GM04503 (cell line): ENCODE measurements around the gene ARMC6.

Source experiments
- DNase-seq: peaks from one replicate; pipeline ENCODE4 v3.0.0-alpha.2; 2012; ENCODE audit warnings: low read depth

The ARMC6 gene

DNA sequence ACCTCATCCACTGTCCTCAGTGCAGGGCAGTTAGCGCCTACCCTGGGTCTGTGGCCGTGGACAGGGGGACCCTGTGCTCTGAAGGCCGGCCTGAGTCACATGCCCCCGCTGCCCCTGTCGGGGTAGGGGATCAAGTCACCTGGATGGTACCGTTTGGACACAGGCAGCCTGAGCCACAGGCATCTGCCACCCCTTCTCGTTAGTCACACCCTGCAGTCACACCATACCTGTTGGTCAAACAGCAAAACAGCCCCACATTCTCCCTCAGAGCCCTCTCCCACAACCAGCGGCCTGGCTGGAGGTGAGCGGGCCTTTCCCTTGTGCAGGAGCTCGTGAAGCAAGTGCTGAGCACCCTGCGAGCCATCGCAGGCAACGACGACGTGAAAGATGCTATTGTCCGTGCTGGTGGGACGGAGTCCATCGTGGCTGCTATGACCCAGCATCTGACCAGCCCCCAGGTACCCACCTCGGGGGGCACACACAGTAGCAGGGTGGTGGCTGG, 21.6 kb downstream of the ARMC6 start:
- DNase-seq: no peak

DNA sequence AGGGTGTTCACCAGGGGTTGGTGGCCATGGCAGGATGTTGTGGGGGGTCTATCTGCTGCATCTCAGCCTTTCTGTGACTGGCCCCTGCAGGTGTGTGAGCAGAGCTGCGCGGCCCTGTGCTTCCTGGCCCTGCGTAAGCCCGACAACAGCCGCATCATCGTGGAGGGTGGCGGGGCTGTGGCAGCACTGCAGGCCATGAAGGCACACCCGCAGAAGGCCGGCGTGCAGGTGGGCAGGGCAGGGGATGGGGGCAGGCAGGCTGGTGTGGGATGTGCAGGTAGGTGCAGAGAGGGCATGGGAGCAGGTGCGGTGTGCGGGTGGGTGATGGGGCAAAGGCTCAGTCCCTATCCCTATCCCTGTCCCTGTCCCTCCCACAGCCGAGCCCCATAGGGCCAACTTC, 22.3 kb downstream of the ARMC6 start:
- DNase-seq: no peak

DNA sequence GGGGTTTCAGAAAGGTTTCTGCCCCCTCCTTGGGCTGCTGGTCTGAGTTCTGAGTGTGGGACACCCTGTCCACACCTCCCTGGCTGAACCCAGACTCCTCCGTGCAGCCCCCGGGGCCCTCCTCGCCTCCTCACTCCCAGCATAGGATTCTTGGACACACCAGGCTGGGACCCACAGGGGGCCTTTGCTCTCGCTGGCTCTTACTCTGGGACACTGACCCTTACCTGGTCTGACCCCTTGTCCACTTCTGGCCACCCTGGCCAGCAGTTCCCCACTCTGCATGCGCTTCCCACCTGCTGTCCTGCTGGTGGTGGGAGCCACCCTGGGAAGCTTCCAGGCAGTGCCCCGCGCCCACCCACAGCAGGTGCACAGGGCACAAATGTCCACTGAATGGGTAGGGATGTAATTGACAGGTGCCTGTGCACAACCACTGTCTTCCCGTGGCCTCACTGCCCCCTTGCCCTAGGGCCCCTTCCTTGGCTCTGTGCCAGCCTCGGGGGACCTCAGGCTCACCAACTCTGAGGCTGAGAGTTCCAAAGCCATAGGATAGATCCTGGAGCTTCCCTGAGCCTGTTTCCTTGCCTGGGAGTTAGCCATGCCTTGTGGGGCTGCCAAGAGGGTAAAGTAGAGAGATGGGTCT, 23.4 kb downstream of the ARMC6 start:
- DNase-seq: no peak

DNA sequence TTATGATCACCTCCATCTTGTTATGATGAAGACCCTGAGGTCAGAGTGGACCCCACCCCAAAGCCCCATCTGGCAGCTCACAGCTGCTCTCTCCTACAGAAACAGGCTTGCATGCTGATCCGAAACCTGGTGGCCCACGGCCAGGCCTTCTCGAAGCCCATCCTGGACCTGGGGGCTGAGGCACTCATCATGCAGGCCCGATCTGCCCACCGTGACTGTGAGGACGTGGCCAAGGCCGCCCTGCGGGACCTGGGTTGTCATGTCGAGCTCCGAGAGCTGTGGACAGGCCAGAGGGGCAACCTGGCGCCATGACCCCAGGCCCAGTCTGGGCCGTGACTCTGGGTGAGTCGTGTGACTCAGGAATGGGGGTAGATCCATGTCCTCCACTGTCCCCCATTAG, 23.9 kb downstream of the ARMC6 start:
- DNase-seq: no peak

DNA sequence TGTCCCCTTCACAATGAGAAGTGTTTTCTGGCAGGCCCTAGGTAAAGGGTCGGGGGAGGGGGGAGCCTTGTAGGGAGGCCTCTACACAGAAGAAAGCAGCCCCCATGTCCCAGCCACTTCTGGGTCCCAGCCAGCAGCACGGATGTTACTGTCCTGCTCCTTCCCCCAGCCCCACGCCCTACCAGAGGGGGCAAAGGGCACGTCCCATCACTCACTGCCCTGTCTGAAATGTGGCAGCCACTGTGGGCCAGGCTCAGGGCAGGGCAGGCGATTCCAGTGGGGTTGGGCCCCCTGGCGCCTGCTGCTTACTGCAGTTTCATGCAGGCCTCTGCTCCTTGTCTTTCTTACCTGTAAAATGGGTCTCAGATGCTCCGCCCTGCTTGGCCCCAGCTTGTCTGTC, 24.3 kb downstream of the ARMC6 start:
- DNase-seq: no peak

DNA sequence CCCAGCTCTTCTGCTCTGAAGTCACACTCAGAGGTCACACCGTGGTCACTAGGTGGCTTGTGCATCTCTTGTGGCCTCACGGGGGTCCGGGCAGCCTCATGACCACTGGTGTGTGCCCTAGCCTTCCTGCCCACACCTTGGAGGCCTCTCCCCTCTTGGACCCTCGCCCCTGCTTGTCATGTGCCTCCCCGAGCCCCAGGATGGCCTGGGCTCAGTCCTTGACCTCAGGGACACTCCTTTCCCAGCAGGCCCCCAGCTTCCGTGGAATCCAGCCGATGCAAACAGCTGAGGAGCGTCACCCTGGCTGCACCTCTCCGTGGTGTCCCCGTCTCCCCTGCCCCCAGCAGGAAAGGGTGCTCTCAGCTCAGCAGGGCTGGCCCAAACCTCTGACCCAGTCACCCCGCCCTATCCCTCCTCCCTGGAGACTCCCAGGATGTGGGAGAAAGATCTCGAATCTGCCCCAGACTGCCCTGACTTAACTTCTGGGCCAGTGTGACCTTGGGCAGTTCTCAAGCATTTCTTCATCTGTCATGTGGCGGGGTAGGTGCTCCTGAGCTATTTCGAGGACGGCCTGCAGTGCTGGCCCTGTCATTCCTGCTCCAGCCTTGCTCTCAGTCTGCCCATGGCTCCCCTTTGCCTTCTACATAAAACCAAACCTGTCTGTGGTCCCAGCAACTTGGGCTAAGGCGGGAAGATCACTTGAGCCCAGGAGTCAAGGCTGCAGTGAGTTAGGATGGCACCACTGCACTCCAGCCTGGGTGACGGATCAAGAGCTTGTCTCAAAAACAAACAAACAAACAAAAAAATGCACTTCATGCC, 25.8 kb downstream of the ARMC6 start:
- DNase-seq: no peak

DNA sequence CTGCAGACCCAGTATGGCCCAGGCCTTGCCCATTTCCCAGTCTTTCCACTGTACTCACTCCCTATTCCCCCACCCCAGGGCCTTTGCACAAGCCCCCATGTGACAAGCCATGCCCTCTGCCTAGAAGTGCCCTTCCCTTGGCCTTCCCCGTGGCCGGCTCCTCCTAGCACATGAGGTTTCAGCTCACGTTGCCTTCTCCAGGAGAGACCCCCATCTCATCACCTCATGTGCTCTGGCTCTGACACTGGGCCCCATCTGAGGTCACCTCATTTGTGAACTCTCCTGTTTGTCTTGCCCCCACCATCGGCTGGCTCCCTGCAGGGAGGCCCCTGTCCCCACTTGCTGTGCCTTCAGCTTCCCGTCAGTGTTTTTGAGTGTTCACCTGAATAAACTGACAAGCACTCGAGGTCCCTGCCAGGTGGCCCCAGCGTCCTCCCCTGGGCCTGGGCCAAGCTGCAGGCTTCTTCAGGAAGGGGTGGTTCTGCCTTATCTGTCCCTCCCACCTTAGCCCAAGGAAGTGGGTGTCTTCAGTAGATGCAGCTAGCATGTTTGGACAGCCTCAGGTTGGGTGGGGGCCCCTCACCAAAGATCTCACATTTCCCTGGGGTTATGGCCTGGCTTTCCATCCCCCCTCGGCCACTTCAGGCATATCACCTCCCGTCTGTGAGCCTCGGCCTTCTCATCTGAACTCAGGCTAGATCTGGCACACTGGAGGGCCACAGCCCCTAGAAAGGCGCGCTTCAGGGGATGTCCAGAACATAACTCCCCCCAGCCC, 26.6 kb downstream of the ARMC6 start:
- no peak for DNase-seq

DNA sequence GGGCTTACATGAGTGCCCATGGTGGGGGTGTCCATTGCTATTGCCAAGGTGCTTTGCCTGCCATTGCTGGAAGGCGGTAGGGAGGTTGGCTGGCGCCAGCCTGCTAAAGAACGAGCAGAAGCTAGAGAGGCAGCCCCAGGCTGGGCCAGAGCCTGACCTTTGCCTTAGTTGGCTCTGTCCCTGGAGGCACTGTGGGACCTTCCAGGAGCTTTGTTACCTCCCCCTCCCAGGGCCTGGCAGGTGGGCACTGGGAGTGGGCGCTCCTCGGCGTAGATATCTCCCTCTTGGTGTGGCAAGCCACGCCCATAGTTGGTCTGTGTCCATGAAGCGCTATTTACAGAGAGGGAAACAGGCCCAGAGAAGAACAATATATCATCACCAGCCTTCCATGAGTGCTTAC, 28.1 kb downstream of the ARMC6 start:
- no peak for DNase-seq

DNA sequence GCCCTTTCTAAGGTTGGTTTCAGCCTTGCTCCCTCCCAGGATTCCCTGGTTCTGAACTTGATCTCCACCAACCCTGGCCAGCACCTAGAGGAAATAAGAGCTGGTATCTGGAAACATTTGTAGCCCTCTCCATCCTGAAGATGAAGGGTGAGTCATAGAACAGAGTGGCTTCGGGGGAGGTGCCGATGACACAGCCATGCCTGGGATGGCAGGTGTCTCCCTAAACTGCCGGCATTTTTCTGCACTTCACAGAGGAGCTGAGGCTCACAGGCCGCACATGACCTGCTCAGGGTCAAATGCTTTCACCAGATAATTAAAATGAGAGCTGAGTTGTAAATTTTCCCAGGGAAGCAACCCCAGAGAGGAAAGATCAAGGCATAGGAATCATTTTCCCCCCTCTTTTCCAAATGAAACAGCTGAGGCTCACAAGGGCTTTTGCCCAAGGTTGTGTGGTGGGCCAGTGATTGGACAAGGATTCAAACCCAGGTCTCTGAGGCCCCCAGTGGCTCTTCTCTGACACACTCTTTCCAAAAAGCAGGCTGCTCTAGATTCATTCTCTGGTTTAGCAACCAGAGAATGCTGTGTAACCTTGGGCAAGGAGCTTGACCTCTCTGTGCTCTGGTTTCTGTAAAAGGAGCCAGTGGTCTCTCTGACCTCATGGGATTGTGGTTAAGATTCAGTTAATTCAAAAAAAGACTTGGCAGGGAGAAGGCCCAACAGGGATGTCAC, 29.2 kb downstream of the ARMC6 start:
- DNase-seq: no peak

DNA sequence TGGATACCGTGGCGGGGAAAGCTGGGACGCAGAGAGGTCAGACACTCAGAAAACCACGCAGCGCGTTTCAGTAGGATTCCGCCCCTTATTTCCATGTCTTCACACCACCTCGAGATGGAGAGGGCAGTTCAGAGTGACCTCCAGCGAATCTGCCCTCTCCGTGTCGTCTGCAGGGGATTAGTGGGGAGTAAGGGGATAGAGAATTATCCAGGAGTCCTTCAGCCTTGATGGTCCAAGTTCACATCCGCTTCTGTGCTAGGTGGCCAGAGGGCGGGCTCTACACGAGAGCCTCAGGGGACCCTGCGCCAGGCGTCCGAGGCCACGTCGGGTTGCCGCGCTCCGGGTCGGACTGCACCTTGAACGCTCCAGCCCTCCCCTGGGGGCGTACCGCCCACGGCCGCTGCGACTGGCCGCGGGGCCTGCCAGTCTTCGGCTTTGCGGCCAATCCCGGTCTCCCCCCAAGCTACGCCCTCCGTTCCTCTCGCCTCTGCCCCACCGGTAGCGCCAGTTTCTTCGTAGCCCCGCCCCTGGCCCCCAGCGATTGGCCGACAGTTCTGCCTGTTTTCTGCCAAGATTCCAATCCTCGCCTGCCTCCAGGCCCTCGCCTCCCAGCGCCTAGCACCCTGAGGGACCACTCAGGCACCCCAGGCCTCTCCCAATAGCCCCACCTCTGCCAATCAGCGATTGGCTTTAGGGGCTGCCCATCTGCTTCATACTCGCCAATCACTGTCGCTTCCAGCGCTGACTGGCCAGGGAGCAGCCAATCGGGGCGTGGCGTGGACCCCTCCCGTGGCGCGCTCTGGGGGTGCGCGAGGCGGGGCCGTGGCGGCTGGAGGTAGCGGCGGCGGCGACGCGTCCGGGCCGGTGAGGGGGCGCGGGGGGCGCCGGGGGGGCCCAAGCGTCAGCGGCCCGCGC, 30.0 kb downstream of the ARMC6 start, which contains the start of gene SLC25A42:
TSS of gene SLC25A42 (plus strand) at position 812 of the 915 bp plus-strand sequence. CDS start 32,131 bp downstream, outside the sequence.
- peak; percentile 97 for DNase-seq

DNA sequence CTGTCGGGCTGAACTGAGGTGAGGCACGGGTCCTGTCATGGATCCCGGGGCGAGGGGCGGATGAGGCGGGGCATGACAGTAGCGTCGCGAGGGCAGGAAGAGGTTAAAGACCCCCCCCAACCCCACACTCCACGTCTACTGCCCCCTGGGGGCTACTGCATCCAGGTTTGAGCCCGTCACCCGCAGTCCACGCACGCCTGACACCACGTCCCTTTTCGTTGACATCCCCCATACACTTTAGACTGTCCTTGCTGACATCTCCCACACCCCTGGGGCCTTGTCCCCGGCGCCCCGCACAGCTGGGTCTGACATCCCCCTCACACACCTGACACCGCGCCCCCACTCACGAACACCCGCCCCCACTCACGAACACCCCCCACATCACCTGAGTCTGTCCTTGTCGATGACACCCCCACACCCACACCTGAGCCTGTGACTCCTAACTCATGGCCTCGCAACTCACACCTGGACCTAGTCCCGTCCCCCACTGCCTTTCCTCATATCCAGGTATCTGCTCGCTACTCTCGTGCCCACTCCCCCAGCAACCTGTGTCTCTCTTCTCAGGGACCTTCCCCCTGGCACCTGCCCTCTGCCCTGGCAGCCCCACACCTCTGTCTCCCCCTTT, 30.8 kb downstream of the ARMC6 start:
- DNase-seq: no peak

DNA sequence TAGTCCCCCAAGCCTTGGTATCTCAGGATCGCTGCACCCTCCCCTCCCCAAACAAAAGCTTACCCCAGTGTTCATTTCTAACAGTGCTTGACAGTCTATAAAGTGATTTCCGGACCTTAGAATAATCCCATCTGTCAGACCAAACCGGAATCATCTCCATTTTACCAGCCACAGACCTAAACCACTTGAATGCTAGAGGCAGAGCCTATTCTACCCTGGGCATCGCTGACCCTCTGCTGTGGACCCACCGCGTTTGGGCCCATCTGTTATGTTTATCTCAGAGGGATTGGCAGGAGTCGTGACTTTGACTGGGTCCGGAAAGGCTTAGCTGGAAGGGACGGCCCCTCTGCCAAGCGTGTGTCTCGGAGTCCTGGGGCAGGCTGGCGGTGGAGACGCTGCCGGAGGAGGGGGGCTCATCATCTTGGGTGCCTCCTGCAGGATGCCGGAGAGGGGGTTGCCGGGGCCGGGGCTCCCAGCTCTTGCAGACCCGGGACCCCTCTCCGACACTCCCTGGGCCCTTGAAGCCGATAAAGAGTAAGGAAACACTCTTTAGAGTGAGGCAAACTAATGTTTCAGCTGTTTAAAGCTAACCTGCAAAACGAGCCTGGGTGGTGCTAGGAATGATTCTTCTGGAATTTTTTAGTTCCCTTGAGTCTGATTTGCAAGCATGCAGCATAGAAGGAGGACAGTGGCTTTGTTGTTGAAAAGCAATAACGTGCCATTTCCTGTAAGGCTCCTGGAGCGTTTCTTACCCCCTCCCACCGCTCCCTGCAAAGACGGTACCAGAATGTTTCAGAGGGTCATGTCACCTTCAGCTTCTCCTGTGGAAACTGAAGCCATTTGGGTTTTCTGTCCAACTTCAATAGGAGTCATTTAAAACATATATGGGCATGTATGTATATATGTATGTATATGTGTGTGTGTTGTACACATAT, 31.7 kb downstream of the ARMC6 start:
- DNase-seq: no peak

DNA sequence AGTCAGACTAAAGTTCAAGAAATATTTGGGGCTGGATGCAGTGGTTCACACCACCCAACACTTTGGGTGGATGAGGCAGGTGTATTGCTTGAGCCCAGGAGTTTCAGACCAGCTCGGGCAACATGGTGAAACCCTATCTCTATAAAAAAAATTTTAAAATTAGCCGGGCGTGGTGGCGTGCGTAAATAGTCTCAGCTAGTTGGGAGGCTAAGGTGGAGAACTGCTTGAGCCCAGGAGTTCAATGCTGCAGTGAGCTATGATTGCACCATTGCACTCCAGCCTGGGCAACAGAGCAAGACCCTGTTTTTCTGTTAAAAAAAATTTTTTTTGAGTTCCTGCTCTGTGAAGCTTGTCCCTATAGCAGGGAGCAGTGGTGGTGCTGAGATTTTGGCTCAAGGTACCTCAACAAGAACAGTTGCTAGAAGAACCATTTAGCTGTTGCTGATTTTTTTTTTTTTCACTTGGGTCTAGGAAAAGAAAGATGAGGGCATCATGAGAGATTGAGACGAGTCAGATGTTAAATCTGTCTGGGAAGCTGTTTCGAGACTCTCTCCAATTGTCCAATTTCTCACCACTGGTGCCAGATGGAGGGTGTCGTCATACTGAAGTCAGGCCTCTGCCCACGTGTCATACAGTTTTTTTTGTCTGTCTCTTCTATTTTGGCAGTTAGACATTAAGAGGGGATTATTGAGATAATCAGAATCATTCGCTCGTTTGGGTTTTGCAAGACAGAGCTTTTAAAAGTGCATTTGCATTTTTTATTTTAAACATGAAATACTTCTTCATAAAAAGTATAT, 34.1 kb downstream of the ARMC6 start:
- no peak for DNase-seq

DNA sequence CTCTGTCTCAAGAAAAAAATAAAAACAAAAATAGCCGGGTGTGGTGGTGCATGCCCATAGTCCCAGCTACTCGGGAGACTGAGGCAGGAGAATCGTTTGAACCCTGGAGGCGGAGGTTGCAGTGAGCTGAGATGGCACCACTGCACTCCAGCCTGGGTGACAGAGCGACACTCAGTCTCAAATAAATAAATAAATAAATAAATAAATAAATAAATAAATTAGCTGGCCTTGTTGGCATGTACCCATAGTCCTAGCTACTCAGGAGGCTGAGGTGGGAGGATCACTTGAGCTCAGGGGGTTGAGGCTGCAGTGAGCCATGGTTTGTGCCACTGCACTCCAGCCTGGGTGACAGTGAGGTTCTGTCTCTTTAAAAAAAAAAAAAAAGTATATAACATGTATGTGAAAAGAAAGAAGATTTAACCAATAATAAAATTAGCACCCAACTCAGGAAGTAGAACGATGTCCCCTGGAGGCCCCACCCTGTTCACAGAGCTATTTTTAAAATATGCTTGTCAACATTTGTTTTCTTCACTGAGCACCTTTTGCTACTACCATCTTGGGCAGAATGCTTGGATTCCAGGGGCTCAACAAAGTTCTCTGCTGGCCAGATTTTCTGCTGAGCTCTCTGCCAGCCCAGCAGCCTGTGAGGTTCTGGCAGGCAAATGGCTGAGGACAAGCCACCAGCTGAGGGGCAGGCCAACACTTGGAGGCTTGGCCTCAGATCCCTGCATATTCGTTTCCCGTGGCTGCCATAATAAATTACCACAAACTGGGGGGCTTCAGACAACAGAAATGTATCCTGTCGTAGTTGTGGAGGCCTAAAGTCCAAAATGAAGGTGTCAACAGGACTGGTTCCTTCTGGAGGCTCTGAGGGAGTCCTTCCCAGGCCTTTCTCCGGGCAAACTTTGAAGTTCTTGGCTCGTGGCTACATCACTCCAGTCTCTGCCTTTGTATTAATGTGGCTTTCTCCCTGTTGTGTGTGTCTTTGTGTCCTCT, 35.6 kb downstream of the ARMC6 start:
- DNase-seq: no peak

DNA sequence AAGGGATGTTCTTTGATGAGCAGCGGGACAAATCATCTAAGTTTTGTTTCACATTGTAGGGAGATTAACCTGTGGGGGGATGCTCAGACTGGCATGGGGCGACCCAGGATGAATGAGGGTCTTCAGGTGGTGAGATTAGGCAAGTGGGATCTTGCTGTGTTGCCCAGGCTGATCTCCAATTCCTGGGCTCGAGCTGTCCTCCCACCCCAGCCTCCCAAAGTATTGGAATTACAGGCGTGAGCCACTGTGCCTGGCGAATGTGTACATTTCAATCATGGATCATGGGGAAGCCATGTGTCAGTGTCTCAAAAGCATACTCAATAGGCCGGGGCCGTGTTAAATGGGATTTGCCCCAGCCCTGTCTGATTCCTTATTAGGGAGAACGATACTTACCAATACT, 38.5 kb downstream of the ARMC6 start:
- DNase-seq: no peak

DNA sequence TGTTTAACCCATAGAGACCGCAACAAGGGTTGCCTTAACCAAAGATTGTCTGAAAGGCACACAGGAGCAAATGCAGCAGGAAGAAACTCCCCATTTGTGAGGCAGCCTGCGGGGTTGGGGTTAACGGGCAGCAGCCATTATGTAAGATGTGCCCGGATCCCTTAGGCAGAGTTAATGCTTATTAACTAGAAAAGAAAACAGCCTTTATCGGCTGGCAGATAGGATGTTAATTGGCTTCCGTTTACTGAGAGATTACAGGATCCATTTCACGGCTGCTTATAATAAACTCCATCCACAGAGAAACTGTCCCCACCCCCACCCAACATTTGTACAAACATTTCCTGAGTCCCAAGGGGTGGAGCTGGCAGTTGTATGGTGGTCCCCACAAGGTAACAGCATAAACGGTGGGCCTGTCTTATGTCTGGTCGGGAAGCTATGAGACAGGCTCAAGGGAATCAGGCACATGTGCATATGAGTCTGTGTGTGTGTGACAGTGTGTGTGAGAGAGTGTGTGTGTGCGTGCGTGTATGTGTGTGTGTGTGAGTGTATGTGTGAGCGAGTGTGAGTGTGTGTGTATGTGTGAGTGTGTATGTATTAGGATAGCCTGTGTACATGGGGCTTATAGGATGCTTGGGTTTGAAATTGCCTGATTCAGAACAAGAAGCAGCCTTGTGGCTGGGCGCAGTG, 40.9 kb downstream of the ARMC6 start:
- no peak for DNase-seq

DNA sequence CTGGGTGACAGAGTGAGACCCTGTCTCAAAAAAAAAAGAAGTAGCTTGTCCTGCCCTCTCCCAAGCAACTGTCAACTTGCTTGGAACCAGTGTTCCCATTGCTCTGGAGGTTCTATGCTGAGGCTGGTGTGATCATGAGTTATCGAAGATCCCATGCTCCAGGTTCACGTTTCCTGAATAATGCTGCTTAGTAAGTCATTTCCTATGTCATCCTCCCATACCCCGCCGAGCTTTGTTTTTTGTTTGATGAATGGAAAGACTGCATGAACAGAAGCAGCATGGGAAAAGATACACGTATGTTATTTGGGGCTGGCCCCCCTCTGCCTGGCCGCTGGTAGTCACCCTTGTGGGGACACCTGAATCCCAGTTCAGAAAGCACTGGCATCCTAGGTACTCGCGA, 41.7 kb downstream of the ARMC6 start:
- DNase-seq: no peak
